Esophagus mucosa (tissue), 1 donor: ENCODE data around the gene KCNH3. TPM values are rescaled to one million over a fixed set of nuclear protein-coding genes. Genes with fewer than 3 reads are reported as not detected.
"Not testable (repeated sequence)": the region's sequence is repeated elsewhere in the genome, so short reads cannot be mapped to it uniquely, and the experiment has no call there.

Experiments used
- ATAC-seq: fragments of 200-7000 bp; cut with Tn5 transposase; one replicate; pipeline ENCODE4 v1.9.1; 2020
- total RNA-seq: library from RNA; stranded (reverse); gene quantifications from one replicate; pipeline ENCODE4 v1.2.4, GENCODE V29; 2023
- donor health status: DM: yes; HTN: yes; CAD: no.

Gene KCNH3
- total RNA-seq, 1 donor from 2014 or later: not detected

- ATAC-seq: no peak
Observed at GRCh38 chr12:49527361-49528130, 11.3 kb upstream of the KCNH3 start.

- ATAC-seq: no peak
Observed at GRCh38 chr12:49529414-49529813, 9.4 kb upstream of the KCNH3 start.

GRCh38 chr12:49531745-49532144 is 7.1 kb upstream of the KCNH3 start:
- ATAC-seq: no peak

- ATAC-seq: no peak
Observed at GRCh38 chr12:49533331-49533730, 5.5 kb upstream of the KCNH3 start.

- ATAC-seq: not testable (repeated sequence)
Observed at GRCh38 chr12:49534122-49534521, 4.7 kb upstream of the KCNH3 start.

GRCh38 chr12:49534731-49535278 is 4.0 kb upstream of the KCNH3 start:
- ATAC-seq: no peak

- no peak for ATAC-seq
Observed at GRCh38 chr12:49535921-49536525, 2.8 kb upstream of the KCNH3 start.

GRCh38 chr12:49536526-49537071 is 2.2 kb upstream of the KCNH3 start:
- no peak for ATAC-seq

GRCh38 chr12:49537231-49537751 is 1.5 kb upstream of the KCNH3 start:
- ATAC-seq: no peak

GRCh38 chr12:49537752-49538509 is 899 bp upstream of the KCNH3 start:
- ATAC-seq: no peak

GRCh38 chr12:49539406-49540228 is 787 bp downstream of the KCNH3 start:
- no peak for ATAC-seq

GRCh38 chr12:49540229-49541139 is 1.7 kb downstream of the KCNH3 start:
- peak; percentile 36 for ATAC-seq

- ATAC-seq: no peak
Observed at GRCh38 chr12:49541140-49541861, 2.5 kb downstream of the KCNH3 start.

GRCh38 chr12:49541911-49542505 is 3.2 kb downstream of the KCNH3 start:
- ATAC-seq: no peak

GRCh38 chr12:49542592-49543160 is 3.8 kb downstream of the KCNH3 start:
- no peak for ATAC-seq

- ATAC-seq: no peak
Observed at GRCh38 chr12:49543221-49543913, 4.5 kb downstream of the KCNH3 start.

- no peak for ATAC-seq
Observed at GRCh38 chr12:49543914-49544815, 5.3 kb downstream of the KCNH3 start.
